ENCODE data around the gene WAPL.
"Not testable (repeated sequence)": the region's sequence is repeated elsewhere in the genome, so short reads cannot be mapped to it uniquely, and the experiment has no call there.

- TF ChIP-seq SMC3 (conservative IDR thresholded peaks at IDR 0.05; ENCODE audit: poor library complexity); EZH2 (IDR thresholded peaks at IDR 0.05; ENCODE audit: borderline replicate concordance, insufficient read depth, low read length, poor library complexity, severe bottlenecking): not testable (repeated sequence)
- TF ChIP-seq, protein P1, sequence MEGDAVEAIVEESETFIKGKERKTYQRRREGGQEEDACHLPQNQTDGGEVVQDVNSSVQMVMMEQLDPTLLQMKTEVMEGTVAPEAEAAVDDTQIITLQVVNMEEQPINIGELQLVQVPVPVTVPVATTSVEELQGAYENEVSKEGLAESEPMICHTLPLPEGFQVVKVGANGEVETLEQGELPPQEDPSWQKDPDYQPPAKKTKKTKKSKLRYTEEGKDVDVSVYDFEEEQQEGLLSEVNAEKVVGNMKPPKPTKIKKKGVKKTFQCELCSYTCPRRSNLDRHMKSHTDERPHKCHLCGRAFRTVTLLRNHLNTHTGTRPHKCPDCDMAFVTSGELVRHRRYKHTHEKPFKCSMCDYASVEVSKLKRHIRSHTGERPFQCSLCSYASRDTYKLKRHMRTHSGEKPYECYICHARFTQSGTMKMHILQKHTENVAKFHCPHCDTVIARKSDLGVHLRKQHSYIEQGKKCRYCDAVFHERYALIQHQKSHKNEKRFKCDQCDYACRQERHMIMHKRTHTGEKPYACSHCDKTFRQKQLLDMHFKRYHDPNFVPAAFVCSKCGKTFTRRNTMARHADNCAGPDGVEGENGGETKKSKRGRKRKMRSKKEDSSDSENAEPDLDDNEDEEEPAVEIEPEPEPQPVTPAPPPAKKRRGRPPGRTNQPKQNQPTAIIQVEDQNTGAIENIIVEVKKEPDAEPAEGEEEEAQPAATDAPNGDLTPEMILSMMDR (IDR thresholded peaks at IDR 0.05; ENCODE audit: poor library complexity, severe bottlenecking): not testable (repeated sequence)
Measured at GRCh38 chr10:86528736-86529135, 7.1 kb upstream of the WAPL start.

Data from neural cell (in vitro differentiated cells).